Heart right ventricle (tissue), 16 donors: ENCODE data around the gene FBXW4. TPM values are rescaled to one million over a fixed set of nuclear protein-coding genes. Genes with fewer than 3 reads are reported as not detected.

ENCODE experiments used
- ATAC-seq, 8 donors: fragments of 200-7000 bp; cut with Tn5 transposase; one replicate each; pipeline ENCODE4 v1.9.1; 2020; ENCODE audit warnings: mild to moderate bottlenecking in 8 of 8, moderate library complexity in 8 of 8, moderate number of reproducible peaks in 1 of 8
- DNase-seq, 2 donors: peaks; one replicate each; pipeline ENCODE4 v3.0.0-alpha.2; 2020
- H3K27ac ChIP-seq, 10 donors: fragments of 200-600 bp; sonication (generic) in 2 of 10; one replicate each; pipeline versions ENCODE4 v1.5.0 to v1.8.0; 2020 to 2022; ENCODE audit warnings: mild to moderate bottlenecking in 3 of 10
- H3K27me3 ChIP-seq, 7 donors: fragments of 200-600 bp; one replicate each; pipeline ENCODE4 v1.8.0; 2021 to 2022; ENCODE audit warnings: mild to moderate bottlenecking in 2 of 7
- H3K36me3 ChIP-seq, 9 donors: fragments of 200-600 bp; sonication (generic) in 1 of 9; one replicate each; pipeline versions ENCODE4 v1.5.0 to v1.8.0; 2020 to 2022; ENCODE audit warnings: mild to moderate bottlenecking in 2 of 9
- H3K4me1 ChIP-seq, 9 donors: fragments of 200-600 bp; sonication (generic) in 1 of 9; one replicate each; pipeline versions ENCODE4 v1.5.0 to v1.8.0; 2020 to 2022; ENCODE audit warnings: mild to moderate bottlenecking in 4 of 9
- H3K4me3 ChIP-seq, 10 donors: fragments of 200-600 bp; sonication (generic) in 2 of 10; one replicate each; pipeline versions ENCODE4 v1.5.0 to v1.8.0; 2020 to 2022; ENCODE audit warnings: mild to moderate bottlenecking in 7 of 10, moderate library complexity in 2 of 10
- H3K9me3 ChIP-seq, 11 donors: fragments of 200-600 bp in 10 of 11; sonication (generic) in 2 of 11; one replicate each; pipeline versions ENCODE4 v1.5.0 to v1.8.0; 2013 to 2022; ENCODE audit warnings: mild to moderate bottlenecking in 2 of 11, control low read depth in 1 of 11, moderate library complexity in 1 of 11
- WGBS, 2 donors: extraction: QIAGEN DNeasy Blood & Tissue Kit; methylation state at CpG; one replicate each; pipeline ENCODE4 v1.1.7; 2013; ENCODE audit warnings: inconsistent platforms in 1 of 2; 5-methylcytosine and 5-hydroxymethylcytosine counted together
- intact Hi-C, 10 donors: fragments of 100-400 bp; cut with DNase I; formaldehyde crosslinking; loops; one replicate each; pipeline versions ENCODE4 v1.11.1 to v1.14.2; 2022
- polyA plus RNA-seq, 2 donors: library from polyadenylated mRNA; stranded (reverse); fragments of 200-250 nt; gene quantifications; one replicate each; pipeline ENCODE4 v1.2.3, GENCODE V29; 2013
- total RNA-seq, 10 donors: library from RNA; stranded (reverse); fragmentation: NEBNext Ultra II Directional in 3 of 10; extraction: Animal tissue kit (Norgen Biotek cat#: 25700) in 3 of 10; gene quantifications; one replicate each; pipeline versions ENCODE4 v1.2.1 to v1.2.4, GENCODE V29; 2021 to 2023
- TF ChIP-seq, protein P1 (sequence below), 9 donors: fragments of 200-600 bp; sonication (generic) in 2 of 9; IDR thresholded peaks; one replicate each; pipeline versions ENCODE4 v1.5.0 to v1.8.0; 2021 to 2022; ENCODE audit warnings: antibody characterized with exemption in 9 of 9, mild to moderate bottlenecking in 5 of 9, moderate library complexity in 1 of 9
- donor health status: Arrhythmogenic right ventricular cardiomyopathy.
- donor health status: ischemic (EF 13 %, LVEDD 7.1; RV severe dilation, severe dysfunction).
- donor health status: healthy with polysubstance abuse.
- donor health status: DM: no; HTN: yes; CAD: no.
- donor health status: DM: no; HTN: no; CAD: no.
- donor health status: ischemic (EF 25% LVEDD 6.9; RV normal size, moderate dysfunction).
- donor health status: ischemic (EF 25% LVEDD 5.7; RV mildly dilated, moderate dysfunction).
- donor health status: healthy.
- donor health status: DM: yes; HTN: yes; CAD: no.
- donor health status: Ischemic cardiomyopathy.
- donor health status: ischemic (EF 35%, LVEDD 5.7; RV mildly dilated, moderate dysfunction).
- donor health status: nonischemic (EF 11% LVEDD 7.7; RV severe dilation, severe dysfunction).
- donor health status: DM: yes; HTN: yes; CAD: no.
- donor health status: PGD.
- donor health status: ischemic (EF 29% LVEDD 5.4; RV normal size, mild dysfunction).
- donor health status: nonischemic (EF 23%, LVEDD 6.1; RV moderate dilation, normal function).

The FBXW4 gene
- total and polyA plus RNA-seq, 12 donors = 31.8 to 118 (median 92.1) TPM

DNA sequence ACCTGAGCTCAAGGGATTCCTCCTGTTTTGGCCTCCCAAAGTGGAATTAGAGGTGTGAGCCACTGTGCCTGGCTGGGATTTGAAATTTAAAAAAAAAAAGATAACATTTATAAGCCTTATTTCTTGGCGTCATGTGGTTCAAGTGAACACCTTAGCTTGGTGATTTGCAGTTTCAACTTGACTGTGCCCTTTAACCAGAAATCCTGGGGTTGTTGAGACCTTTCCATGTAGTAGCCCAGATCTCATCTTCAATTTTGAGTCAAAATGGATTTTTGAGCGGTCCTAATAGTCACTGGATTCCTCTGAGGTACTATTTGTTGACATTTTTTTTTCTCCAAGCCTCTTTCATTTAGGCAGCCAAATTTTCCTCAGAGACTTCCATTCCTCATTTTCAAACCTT, 29.5 kb upstream of the FBXW4 start:
- ATAC-seq = no peak
- Histone ChIP-seq H3K27ac (no peak overlapping the region), H3K4me3 (no peak overlapping the region), H3K9me3 (no peaks in the 10 kb centered on the region), H3K36me3 (no peaks in the 10 kb centered on the region), H3K4me1 (no peaks in the 10 kb centered on the region), H3K27me3 (peaks cover 0 to 15% (median 3%) of the 10 kb centered on the region in 7 donors)
- no peak for DNase-seq
- TF ChIP-seq, protein P1, sequence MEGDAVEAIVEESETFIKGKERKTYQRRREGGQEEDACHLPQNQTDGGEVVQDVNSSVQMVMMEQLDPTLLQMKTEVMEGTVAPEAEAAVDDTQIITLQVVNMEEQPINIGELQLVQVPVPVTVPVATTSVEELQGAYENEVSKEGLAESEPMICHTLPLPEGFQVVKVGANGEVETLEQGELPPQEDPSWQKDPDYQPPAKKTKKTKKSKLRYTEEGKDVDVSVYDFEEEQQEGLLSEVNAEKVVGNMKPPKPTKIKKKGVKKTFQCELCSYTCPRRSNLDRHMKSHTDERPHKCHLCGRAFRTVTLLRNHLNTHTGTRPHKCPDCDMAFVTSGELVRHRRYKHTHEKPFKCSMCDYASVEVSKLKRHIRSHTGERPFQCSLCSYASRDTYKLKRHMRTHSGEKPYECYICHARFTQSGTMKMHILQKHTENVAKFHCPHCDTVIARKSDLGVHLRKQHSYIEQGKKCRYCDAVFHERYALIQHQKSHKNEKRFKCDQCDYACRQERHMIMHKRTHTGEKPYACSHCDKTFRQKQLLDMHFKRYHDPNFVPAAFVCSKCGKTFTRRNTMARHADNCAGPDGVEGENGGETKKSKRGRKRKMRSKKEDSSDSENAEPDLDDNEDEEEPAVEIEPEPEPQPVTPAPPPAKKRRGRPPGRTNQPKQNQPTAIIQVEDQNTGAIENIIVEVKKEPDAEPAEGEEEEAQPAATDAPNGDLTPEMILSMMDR (IDR thresholded peaks at IDR 0.05) = no peak
- 91% methylated on average over 2 of the region's 2 CpGs for WGBS, 2 donors
- intact Hi-C loops = no loop called here

- DNase-seq (no peak), ATAC-seq (no peak)
- H3K36me3 ChIP-seq = no peaks in the 10 kb centered on the region
- TF ChIP-seq, protein P1 (IDR thresholded peaks at IDR 0.05) = no peak
- H3K4me1 ChIP-seq = no peaks in the 10 kb centered on the region
- intact Hi-C loops = no loop called here
- 94 to 98% methylated on average over 3 of the region's 3 CpGs for WGBS, 2 donors
- peaks cover 0 to 17% (median 3%) of the 10 kb centered on the region in 7 donors for H3K27me3 ChIP-seq
- no peak overlapping the region for H3K4me3 ChIP-seq
- no peaks in the 10 kb centered on the region for H3K9me3 ChIP-seq
- H3K27ac ChIP-seq = no peak overlapping the region
Measured at GRCh38 chr10:101723176-101723575, 28.2 kb upstream of the FBXW4 start.

GRCh38 chr10:101721806-101722205, 26.8 kb upstream of the FBXW4 start:
- peaks cover 0 to 27% (median 3%) of the 10 kb centered on the region in 7 donors for H3K27me3 ChIP-seq
- TF ChIP-seq, protein P1 (IDR thresholded peaks at IDR 0.05) = no peak
- H3K36me3 ChIP-seq = no peaks in the 10 kb centered on the region
- no peaks in the 10 kb centered on the region for H3K9me3 ChIP-seq
- 79 to 86% methylated on average over 2 of the region's 2 CpGs for WGBS, 2 donors
- H3K4me1 ChIP-seq = no peaks in the 10 kb centered on the region
- no peak overlapping the region for H3K27ac ChIP-seq
- intact Hi-C loops = no loop called here
- DNase-seq (no peak), ATAC-seq (no peak)
- H3K4me3 ChIP-seq = no peak overlapping the region

DNA sequence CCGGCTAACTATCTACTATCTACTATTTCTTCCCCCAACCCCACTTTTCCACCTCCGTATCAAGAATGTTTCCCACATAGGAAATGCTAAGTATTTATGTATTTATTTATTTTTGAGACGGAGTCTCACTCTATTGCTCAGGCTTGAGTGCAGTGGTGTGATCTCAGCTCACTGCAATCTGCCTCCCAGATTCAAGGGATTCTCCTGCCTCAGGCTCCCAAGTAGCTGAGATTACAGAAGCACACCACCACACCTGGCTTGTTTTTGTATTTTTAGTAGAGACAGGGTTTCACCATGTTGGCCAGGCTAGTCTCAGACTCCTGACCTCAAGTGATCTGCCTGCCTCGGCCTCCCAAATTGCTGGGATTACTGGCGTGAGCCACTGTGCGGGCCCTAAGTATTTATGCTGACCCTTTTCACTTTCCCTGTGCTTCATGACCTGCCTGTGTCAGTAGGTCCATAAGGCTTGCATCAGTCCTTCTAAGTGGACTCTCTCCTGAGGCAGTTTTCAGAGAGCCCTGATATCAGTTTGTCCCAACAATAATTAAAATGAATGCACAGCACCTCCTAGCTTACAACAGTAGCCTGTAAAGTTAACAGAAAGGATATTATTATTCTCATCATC, 25.7 kb upstream of the FBXW4 start:
- ATAC-seq (no peak), DNase-seq (no peak)
- WGBS, 2 donors = 88 to 93% methylated on average over 6 of the region's 6 CpGs
- Histone ChIP-seq H3K4me1 (no peaks in the 10 kb centered on the region), H3K36me3 (no peaks in the 10 kb centered on the region), H3K27me3 (peaks cover 0 to 27% (median 3%) of the 10 kb centered on the region in 7 donors), H3K27ac (no peak overlapping the region), H3K4me3 (no peak overlapping the region), H3K9me3 (no peaks in the 10 kb centered on the region)
- TF ChIP-seq, protein P1 (IDR thresholded peaks at IDR 0.05) = no peak
- intact Hi-C loops = no loop called here
